GM21526 (cell line): ENCODE results near the gene UBA1.

ENCODE experiments used
- ATAC-seq: cut with Tn5 transposase; IDR thresholded peaks from one replicate; pipeline ENCODE4 v1.9.1; 2021; ENCODE audit warnings: moderate library complexity; ENCODE audit not compliant: unreplicated experiment, low FRiP score

UBA1 gene

GRCh38 chrX:47193475-47194193 is at the start of gene UBA1:
Gene UBA1 (plus strand): TSS chrX:47193829. CDS start chrX:47198803, 4,974 bp downstream.
- peak; percentile 76 for ATAC-seq

DNA sequence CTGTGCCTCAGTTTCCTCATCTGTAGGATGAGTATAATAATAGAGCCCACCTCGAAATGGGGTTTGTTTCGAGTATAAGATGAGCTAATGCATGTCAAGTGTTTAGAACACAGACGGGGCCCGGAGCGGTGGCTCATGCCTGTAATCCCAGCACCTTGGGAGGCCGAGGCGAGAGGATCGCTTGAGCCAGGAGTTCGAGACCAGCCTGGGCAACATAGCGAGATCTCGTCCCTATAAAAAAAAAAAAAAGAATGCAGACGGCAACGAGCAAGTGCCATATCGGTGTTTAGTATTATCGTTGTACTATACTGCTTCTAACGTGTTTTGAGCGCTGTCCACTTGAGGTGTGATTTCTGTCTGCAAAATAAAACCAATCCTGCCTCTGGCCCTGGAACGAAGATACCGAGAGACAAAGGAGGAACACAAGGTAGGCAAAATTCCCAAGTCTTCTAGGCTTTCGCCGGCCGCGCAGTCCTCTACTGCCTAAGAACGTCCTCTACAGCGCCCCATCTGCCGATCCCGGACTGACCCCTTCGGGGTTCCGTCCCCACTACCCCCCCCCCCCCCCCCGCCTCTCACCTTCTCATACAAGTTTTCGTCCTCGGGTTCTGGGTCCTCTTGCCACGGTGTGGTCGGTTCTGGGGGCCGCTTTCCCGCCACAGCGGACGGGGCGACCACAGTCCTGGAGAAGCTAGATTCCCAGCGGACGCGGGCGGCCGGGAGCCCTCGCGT is 49.6 kb upstream of the UBA1 start:
- no peak for ATAC-seq

DNA sequence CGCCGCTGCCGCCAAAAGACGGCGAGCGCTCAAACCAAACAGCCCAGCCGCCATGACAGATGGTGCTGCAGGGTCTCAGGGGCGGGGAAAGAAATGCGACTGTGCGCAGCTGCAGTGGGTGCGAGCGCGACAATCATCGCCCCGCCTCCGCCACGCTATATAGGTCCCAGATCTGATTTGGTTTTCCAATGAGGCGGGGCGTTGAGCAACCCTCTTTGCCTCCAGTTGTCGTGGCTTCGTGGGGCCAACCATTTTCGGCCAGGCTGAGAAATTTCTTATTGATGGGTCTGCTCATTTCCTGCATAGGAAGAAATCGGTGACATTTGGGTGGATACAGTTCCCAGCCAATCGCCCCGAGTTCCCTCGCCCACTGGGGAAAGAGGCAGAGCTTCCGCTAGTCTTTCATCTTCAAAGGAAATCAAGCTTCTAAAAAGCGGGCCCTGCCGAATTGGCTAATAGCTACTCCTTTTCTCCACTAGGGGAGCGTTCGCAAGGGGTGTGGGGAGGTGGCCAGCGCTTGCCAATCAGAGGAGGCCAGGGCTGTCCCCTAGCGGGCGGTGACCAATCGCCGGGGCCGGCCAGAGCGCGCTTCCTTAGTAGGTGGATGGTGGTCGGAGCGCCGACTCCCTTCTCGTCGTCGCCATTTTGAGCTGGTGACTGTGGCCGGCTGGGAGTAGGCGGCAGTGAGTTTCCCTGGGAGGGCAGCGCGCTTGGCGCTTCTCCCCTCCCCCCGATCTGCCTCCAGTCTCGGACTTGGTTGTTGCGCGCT is 48.8 kb upstream of the UBA1 start, which contains the start of the genes NDUFB11 and RBM10:
NDUFB11 (minus strand) TSS at position 77 of the 769 bp plus-strand sequence; CDS start at position 54, 23 bp downstream.
RBM10 (plus strand) TSS at position 596 of the 769 bp plus-strand sequence. CDS start 2,261 bp downstream, outside the sequence.
- peak; percentile 82 for ATAC-seq

DNA sequence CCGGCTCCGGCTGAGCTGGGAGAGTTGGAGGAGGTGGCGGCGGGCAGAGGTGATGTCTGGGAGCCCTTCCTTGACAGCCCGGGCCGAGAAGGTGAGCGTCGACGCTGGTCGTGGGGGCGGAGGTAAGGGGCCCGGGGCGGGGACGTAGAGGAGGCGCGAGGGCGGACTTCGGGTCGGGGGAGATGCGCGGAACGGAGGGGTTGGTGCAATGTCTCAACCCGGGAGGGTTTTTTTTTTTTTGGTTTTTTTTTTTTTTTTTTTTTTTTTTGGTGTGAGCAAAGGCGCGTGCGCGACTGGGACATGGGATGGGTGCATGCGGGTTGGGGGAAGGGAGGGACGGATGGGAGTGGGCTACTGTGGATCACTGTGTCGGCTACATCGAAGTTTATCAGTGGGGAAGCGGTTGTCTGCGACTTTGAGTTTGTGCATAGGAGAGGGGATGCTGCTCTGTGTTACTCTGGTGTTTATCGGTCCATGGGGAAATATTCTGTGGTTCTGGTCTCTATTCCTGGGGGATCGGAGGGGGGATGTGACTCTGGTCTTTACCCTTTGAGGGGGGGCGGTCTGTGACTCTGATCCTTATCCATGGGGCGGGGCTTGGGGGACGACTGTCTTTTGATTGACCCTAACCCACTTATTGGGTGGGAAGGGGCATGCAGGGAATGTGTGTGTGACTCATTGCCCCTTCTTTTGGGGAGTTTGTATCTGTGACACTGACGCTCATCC is 48.1 kb upstream of the UBA1 start:
- ATAC-seq = peak; percentile 19

DNA sequence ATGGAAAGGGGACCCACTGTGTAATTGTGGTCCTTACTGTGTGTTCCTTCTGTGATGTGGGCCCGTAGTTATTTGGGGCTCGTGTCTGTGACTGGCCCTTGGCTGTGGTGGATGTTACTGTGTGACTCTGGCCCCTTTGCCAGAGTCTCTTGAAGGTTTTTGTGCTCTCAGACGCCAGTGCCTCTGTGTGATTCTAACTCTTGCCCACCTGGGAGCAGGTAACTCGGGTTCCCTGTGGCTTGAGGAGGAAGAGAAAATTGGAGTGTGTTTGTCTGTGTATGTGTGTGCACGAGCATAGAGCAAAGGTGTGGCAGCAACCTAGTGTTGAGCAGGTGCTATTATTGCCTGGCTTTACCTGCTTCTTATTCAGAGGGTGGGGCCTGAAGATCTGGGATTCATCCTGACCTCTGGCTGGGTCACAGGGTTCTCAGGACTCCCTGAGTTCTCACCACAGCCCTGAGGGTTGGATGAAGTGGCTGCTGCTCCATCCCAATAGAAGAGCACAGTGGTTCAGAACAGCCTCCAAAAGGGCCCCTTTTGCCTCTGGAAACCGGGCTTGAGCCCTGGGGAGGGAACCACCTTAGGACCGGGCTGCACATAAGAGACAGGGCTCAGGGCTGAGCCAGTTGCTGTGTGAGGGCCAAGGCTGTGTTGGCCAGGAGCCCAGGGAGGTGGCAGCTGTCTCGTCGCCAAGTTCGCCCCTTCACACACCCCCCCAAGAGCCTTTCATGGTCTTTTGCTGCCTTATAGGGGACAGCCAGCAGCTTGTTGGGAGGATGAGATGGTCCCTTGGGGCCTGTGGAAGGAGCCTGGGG is 47.3 kb upstream of the UBA1 start:
- no peak for ATAC-seq

DNA sequence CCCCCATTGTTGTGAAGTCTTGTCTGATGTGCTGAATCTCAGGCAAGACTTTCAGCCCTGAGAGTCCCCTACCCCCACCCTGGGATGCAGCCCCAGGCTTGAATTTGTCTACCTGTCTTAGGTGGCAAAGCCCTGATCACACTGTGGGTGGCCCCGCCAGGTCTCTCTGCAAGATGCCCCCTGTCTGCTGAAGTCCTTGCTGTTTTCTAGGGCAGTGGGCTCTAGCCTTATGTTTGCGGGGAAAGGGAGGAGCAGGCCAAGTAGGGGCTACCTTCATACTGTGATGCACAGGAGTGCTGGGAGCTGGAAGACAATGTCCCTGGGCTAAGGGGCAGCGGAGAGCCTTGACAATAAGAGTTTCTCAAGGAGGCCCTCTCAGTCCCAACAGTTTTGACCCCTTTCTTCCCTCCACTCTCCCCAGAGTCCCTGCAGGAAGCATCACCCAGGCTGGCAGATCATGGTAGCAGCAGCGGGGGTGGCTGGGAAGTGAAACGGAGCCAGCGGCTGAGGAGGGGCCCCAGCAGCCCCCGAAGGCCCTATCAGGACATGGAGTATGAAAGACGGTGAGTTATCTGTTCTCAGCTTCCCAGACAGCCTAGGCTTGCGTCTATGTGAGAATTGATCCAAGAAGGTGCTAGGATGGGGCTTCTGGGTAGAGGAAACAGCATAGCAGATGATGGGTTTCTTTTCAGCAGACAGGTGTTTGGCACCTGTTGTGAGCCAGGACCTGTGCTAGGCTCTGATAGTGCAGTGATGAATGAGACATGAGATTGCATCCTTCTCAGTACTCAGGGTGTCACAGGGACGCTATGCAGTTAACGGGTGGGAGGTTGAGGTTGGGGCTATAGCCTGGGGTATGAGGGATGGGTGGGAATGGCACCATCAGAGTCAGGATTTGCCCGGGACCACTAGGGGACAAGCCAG is 46.4 kb upstream of the UBA1 start:
- ATAC-seq = no peak

GRCh38 chrX:47148946-47149345 is 44.7 kb upstream of the UBA1 start:
- no peak for ATAC-seq

DNA sequence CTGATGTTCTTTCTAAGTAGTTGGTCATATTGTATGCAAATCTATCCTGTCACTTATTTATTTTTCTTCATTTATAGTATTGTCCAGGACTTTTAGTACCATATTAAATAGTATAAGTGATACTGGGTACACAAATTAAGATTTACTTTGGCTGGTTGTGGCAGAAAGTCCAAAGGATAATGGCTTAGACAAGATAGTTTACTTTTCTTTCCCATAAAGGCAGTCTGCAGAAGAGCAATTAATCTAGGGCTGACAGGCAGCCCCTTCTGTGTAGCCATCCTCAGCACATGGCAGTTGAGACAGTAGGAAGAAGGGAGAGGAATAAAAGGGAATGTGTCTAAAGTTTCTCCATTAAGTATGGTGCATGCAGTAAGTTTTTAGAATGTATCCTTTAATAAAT is 42.2 kb upstream of the UBA1 start:
- no peak for ATAC-seq

GRCh38 chrX:47156611-47157520 is 36.8 kb upstream of the UBA1 start:
- no peak for ATAC-seq

GRCh38 chrX:47158131-47158530 is 35.5 kb upstream of the UBA1 start:
- ATAC-seq = no peak

GRCh38 chrX:47158781-47159180 is 34.8 kb upstream of the UBA1 start:
- ATAC-seq = no peak

GRCh38 chrX:47160781-47161180 is 32.8 kb upstream of the UBA1 start:
- ATAC-seq = no peak

DNA sequence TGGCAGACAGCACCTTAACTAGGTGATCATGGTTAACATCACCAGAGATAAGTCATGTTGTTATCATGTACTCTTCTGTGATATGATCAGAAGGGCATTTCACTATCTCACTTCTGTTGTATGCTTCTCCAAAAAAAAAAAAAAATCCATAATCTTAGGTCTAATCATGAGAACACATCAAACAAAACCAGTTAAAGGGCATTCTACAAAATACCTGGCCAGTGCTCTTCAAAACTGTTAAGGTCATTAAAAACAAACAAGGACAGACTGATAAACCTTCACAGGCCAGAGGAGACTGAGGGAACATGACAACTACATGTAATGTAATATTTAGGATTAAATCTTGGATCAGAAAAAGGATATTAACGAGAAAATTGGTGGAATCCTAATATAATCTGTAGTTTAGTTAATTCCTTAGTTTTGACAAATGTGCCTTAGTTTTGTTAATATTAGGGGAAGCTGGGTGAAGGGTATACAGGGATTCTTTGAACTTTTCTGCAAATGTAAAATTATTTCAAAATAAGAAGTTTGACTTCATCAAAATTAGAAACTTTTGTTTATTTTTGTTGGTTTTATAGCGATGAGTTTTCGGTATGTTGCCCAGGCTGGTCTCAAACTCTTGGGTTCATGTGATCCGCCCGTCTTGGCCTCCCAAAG is 30.6 kb upstream of the UBA1 start:
- no peak for ATAC-seq

- no peak for ATAC-seq
These were observed 29.2 kb upstream of the UBA1 start for GRCh38 chrX:47164420-47164819.

GRCh38 chrX:47166126-47166525 is 27.5 kb upstream of the UBA1 start:
- ATAC-seq = no peak

DNA sequence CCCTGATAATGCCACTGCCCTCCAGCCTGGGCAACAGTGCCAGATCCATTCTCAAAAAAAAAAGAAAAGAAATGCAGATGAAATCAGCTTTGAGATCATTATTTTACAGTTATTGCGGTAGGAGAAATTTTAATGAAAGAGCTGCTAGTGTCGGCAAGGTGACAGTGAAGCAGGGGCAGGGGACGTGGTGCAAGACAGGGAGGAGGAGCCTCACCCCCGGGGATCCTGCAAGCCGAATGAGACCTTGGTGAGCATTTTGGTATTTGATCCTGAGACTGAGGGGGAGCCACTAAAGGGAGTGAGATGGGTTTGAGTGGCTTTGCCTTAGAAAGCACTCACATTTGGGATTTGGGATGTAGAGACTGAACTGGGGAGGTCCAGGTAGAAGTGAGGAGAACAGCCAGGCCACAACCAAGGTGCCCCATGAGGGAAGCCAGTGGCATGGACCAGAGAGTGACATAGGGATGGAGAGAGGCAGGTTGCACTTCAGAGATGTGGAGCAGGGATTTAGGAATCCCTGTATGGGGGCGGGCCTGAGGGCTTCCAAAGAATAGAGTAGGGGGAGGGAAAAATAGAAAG is 25.0 kb upstream of the UBA1 start:
- no peak for ATAC-seq

DNA sequence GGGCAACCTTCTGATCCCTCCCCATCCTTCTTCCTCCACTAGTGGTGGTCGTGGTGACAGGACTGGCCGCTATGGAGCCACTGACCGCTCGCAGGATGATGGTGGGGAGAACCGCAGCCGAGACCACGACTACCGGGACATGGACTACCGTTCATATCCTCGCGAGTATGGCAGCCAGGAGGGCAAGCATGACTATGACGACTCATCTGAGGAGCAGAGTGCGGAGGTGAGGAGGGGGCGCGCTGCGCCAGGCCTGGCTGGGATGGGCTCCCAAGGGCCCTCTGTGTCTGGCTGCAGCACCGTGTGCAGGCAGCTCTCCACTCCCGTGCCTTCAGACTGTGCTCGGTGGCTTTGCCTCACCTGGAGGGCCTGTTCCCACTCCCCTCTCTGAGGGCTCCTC is 24.4 kb upstream of the UBA1 start:
- no peak for ATAC-seq
